ENCODE measurements around the gene CALHM2. TPM values are rescaled to one million over a fixed set of nuclear protein-coding genes. Genes with fewer than 3 reads are reported as not detected.
A peak's percentile ranks its signal among the peaks of the same experiment; 100 is the strongest.

CALHM2 gene
- total RNA-seq (10 to 100 TPM in 6 of 10 donors, 1 to 10 TPM in 4; 5.2 to 17.7 (median 10.9) TPM), polyA plus RNA-seq (10 to 100 TPM; 12.1 to 23.5 TPM)
- long read RNA-seq, donor 1, partial matches to known transcripts = 11 of 23 reads
- long read RNA-seq, donor 1, other reads (novel, unspliced or antisense) = 10 of 23 reads
- long read RNA-seq, donor 2, partial matches to known transcripts = 3 of 14 reads
- long read RNA-seq, donor 2, other reads (novel, unspliced or antisense) = 5 of 14 reads
- long read RNA-seq, donor 3, transcript CALHM2-202 (4 exons, 1,843 nt) = major isoform, 6 of 43 reads
- long read RNA-seq, donor 3, partial matches to known transcripts = 14 of 43 reads
- long read RNA-seq, donor 3, other reads (novel, unspliced or antisense) = 21 of 43 reads

GRCh38 chr10:103451831-103452505 is at the start of gene CALHM2:
TSS of gene CALHM2 (minus strand) at chr10:103452370. CDS start at chr10:103449941, 2,429 bp downstream.
- intact Hi-C loops (cut with DNase I) = no loop called here
- Histone ChIP-seq H3K9me3 (no peaks in the 10 kb centered on the region), H3K27me3 (peaks cover 0 to 5% (median 0%) of the 10 kb centered on the region in 7 donors), H3K36me3 (peaks cover 0 to 37% (median 22%) of the 10 kb centered on the region in 9 donors), H3K27ac (peak within 1 kb of the TSS; percentile 84 to 98 (median 95)), H3K4me1 (peaks cover 19 to 52% (median 46%) of the 10 kb centered on the region in 9 donors), H3K4me3 (peak within 1 kb of the TSS; percentile 65 to 89 (median 82))
- peak in 1 of 9 donors; percentile 10 for TF ChIP-seq CTCF (IDR thresholded peaks at IDR 0.05)
- DNase-seq = peak; percentile 73 to 79
- ATAC-seq = peak; percentile 52 to 85 (median 80)
- WGBS, 2 donors = 5 to 9% methylated on average over 31 to 32 of the region's 32 CpGs

GRCh38 chr10:103501186-103501585 is 49.0 kb upstream of the CALHM2 start:
- H3K36me3 ChIP-seq = no peaks in the 10 kb centered on the region
- intact Hi-C loops (cut with DNase I) = no loop called here
- H3K27me3 ChIP-seq = peaks cover 0 to 47% (median 15%) of the 10 kb centered on the region in 7 donors
- no peak overlapping the region for H3K27ac ChIP-seq
- TF ChIP-seq CTCF (IDR thresholded peaks at IDR 0.05) = no peak
- 94 to 96% methylated on average over 3 of the region's 3 CpGs for WGBS, 2 donors
- H3K4me3 ChIP-seq = no peak overlapping the region
- DNase-seq (no peak), ATAC-seq (no peak)
- H3K9me3 ChIP-seq = no peaks in the 10 kb centered on the region
- H3K4me1 ChIP-seq = peaks cover 0 to 14% (median 7%) of the 10 kb centered on the region in 9 donors

- WGBS, 2 donors = 73 to 77% methylated on average over 6 of the region's 6 CpGs
- Histone ChIP-seq H3K36me3 (no peaks in the 10 kb centered on the region), H3K4me1 (peaks cover 0 to 14% (median 7%) of the 10 kb centered on the region in 9 donors), H3K4me3 (no peak overlapping the region), H3K9me3 (no peaks in the 10 kb centered on the region), H3K27me3 (peaks cover 0 to 54% (median 22%) of the 10 kb centered on the region in 7 donors), H3K27ac (no peak overlapping the region)
- DNase-seq (no peak), ATAC-seq (no peak)
- TF ChIP-seq CTCF (IDR thresholded peaks at IDR 0.05) = no peak
- intact Hi-C loops (cut with DNase I) = no loop called here
Observed at GRCh38 chr10:103500481-103500880, 48.3 kb upstream of the CALHM2 start.

- H3K36me3 ChIP-seq = no peaks in the 10 kb centered on the region
Observed at GRCh38 chr10:103499881-103500280, 47.7 kb upstream of the CALHM2 start.

More at GRCh38 chr10:103499881-103500280, 47.7 kb upstream of the CALHM2 start:
- no peak overlapping the region for H3K4me3 ChIP-seq
- H3K9me3 ChIP-seq = no peaks in the 10 kb centered on the region
- ATAC-seq (no peak), DNase-seq (no peak)
- H3K27ac ChIP-seq = no peak overlapping the region
- 59 to 62% methylated on average over 7 of the region's 7 CpGs for WGBS, 2 donors
- intact Hi-C loops (cut with DNase I) = no loop called here
- peaks cover 0 to 60% (median 24%) of the 10 kb centered on the region in 7 donors for H3K27me3 ChIP-seq
- peaks cover 0 to 14% (median 7%) of the 10 kb centered on the region in 9 donors for H3K4me1 ChIP-seq
- TF ChIP-seq CTCF (IDR thresholded peaks at IDR 0.05) = no peak
